Measurements from ENCODE around the gene ERC2.

The ERC2 gene

DNA sequence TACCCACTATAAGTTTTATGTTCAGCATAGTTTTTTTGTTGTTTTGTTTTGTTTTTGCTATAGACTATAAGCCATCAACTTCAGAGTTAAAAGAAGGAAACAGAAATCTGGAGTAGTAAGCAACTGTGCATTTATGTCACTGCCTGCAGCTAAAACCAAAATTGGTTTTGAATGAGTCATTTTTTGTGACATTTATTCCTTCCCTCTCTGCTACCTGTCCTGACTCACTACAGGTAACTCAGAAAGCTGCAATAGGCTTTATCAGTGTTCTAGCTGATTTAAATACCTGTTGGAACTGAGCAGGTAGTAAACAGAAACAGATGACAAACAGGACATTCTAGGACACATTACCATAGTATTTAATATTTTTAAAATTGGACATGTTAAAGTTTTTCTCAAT is 587.9 kb downstream of the ERC2 start:
- Histone ChIP-seq H3K23ac (ENCODE audit: low read length) (no peak overlapping the region), H2AFZ (ENCODE audit: insufficient read depth, low read length, poor library complexity) (no peak overlapping the region), H2BK120ac (ENCODE audit: insufficient read depth, low read length, poor library complexity) (no peak overlapping the region), H3K36me3 (ENCODE audit: control insufficient read depth in 1 of 2, insufficient read depth in 2 of 2, low read length in 2 of 2) (no peaks in the 10 kb centered on the region), H4K8ac (ENCODE audit: low read depth, low read length) (no peak overlapping the region), H3K18ac (ENCODE audit: low read length) (no peak overlapping the region), H3K14ac (ENCODE audit: low read length) (no peak overlapping the region), H3K27ac (ENCODE audit: low read depth, low read length) (no peak overlapping the region), H2BK12ac (ENCODE audit: low read length) (no peak overlapping the region), H3K4ac (ENCODE audit: low read depth, low read length) (no peak overlapping the region), H3K4me2 (ENCODE audit: low read length) (no peak overlapping the region), H4K12ac (ENCODE audit: low read depth, low read length) (no peak overlapping the region), H4K91ac (ENCODE audit: low read depth, low read length) (no peak overlapping the region), H3K4me1 (ENCODE audit: control insufficient read depth in 1 of 2, insufficient read depth in 2 of 2, low read length in 2 of 2) (no peaks in the 10 kb centered on the region), H3K4me3 (ENCODE audit: low read depth, low read length) (no peak overlapping the region), H2BK5ac (ENCODE audit: low read depth, low read length, poor library complexity) (no peak overlapping the region), H3K79me1 (ENCODE audit: low read length) (peaks cover 2% of the 10 kb centered on the region), H3K79me2 (ENCODE audit: control insufficient read depth, insufficient read depth, low read length, poor library complexity) (no peaks in the 10 kb centered on the region), H3K27me3 (ENCODE audit: insufficient read depth, low read length) (no peaks in the 10 kb centered on the region), H2AK5ac (ENCODE audit: low read length) (no peak overlapping the region), H3K9me3 (ENCODE audit: insufficient read depth, low read depth, low read length) (no peaks in the 10 kb centered on the region), H3K9ac (ENCODE audit: low read length) (no peak overlapping the region)
- peak; percentile 40 to 88 for DNase-seq

DNA sequence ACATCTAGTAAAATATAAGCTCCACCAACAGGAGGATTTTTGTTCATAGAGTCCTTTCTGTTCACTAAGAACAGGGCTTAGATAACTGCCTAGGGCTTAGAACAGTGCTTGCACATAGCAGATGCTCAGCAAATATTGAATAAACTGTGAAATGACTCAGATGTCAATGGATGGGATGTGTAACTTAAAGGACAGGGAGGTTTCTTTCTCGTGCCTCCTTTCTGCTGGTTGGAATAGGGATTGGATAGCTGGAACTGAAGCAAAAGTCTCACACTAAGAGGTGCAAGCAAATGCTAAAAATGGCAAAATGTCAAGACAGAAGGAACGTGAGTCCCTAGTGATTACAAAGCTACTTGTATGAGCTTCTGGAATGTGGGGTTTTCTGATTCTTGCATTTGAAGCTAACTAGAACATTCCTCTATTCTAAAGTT is 588.4 kb downstream of the ERC2 start:
- Histone ChIP-seq H3K4me1 (ENCODE audit: control insufficient read depth in 1 of 2, insufficient read depth in 2 of 2, low read length in 2 of 2) (no peaks in the 10 kb centered on the region), H2AK5ac (ENCODE audit: low read length) (no peak overlapping the region), H3K79me2 (ENCODE audit: control insufficient read depth, insufficient read depth, low read length, poor library complexity) (no peaks in the 10 kb centered on the region), H2BK12ac (ENCODE audit: low read length) (no peak overlapping the region), H3K14ac (ENCODE audit: low read length) (no peak overlapping the region), H3K23ac (ENCODE audit: low read length) (no peak overlapping the region), H3K27ac (ENCODE audit: low read depth, low read length) (no peak overlapping the region), H2AFZ (ENCODE audit: insufficient read depth, low read length, poor library complexity) (no peak overlapping the region), H3K9ac (ENCODE audit: low read length) (no peak overlapping the region), H3K9me3 (ENCODE audit: insufficient read depth, low read depth, low read length) (no peaks in the 10 kb centered on the region), H3K4me2 (ENCODE audit: low read length) (no peak overlapping the region), H3K18ac (ENCODE audit: low read length) (no peak overlapping the region), H3K79me1 (ENCODE audit: low read length) (peaks cover under 1% of the 10 kb centered on the region), H3K36me3 (ENCODE audit: control insufficient read depth in 1 of 2, insufficient read depth in 2 of 2, low read length in 2 of 2) (no peaks in the 10 kb centered on the region), H4K91ac (ENCODE audit: low read depth, low read length) (no peak overlapping the region), H4K12ac (ENCODE audit: low read depth, low read length) (no peak overlapping the region), H3K4ac (ENCODE audit: low read depth, low read length) (no peak overlapping the region), H3K4me3 (ENCODE audit: low read depth, low read length) (no peak overlapping the region), H2BK120ac (ENCODE audit: insufficient read depth, low read length, poor library complexity) (no peak overlapping the region), H4K8ac (ENCODE audit: low read depth, low read length) (no peak overlapping the region), H3K27me3 (ENCODE audit: insufficient read depth, low read length) (no peaks in the 10 kb centered on the region), H2BK5ac (ENCODE audit: low read depth, low read length, poor library complexity) (no peak overlapping the region)
- peak in 1 of 2 donors; percentile 59 for DNase-seq
- WGBS (ENCODE audit: extremely low coverage, insufficient coverage, insufficient read length): no CpG with 5 or more reads among the region's 2 CpGs

DNA sequence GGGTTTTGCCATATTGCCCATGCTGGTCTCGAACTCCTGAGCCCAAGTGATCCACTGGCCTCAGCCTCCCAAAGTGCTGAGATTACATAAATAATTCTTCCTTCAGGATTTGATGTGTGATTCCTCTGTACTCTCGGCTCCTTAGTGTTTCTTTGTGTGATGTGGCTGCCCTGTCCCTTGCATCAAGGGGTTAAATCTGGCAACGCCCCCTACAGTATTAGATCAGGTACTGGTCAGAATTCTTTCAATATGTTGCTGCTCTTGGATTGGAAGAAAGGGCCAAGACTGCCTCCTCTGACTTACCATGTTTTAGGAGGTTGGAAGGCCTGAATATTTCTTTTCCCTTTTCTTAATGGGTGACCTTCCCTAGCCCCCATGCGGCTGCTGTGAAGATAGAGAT is 590.6 kb downstream of the ERC2 start:
- no peak overlapping the region for H4K91ac ChIP-seq (ENCODE audit: low read depth, low read length)
- no peak overlapping the region for H2BK120ac ChIP-seq (ENCODE audit: insufficient read depth, low read length, poor library complexity)
- no peaks in the 10 kb centered on the region for H3K4me1 ChIP-seq (ENCODE audit: control insufficient read depth in 1 of 2, insufficient read depth in 2 of 2, low read length in 2 of 2)
- no peak overlapping the region for H3K18ac ChIP-seq (ENCODE audit: low read length)
- H3K79me1 ChIP-seq (ENCODE audit: low read length): no peaks in the 10 kb centered on the region
- no peak overlapping the region for H3K27ac ChIP-seq (ENCODE audit: low read depth, low read length)
- H3K9ac ChIP-seq (ENCODE audit: low read length): no peak overlapping the region
- no peak overlapping the region for H3K14ac ChIP-seq (ENCODE audit: low read length)
- H3K4ac ChIP-seq (ENCODE audit: low read depth, low read length): no peak overlapping the region
- no peaks in the 10 kb centered on the region for H3K9me3 ChIP-seq (ENCODE audit: insufficient read depth, low read depth, low read length)
- WGBS (ENCODE audit: extremely low coverage, insufficient coverage, insufficient read length): no CpG with 5 or more reads among the region's 4 CpGs
- no peaks in the 10 kb centered on the region for H3K36me3 ChIP-seq (ENCODE audit: control insufficient read depth in 1 of 2, insufficient read depth in 2 of 2, low read length in 2 of 2)
- DNase-seq: peak in 1 of 2 donors; percentile 40
- H3K27me3 ChIP-seq (ENCODE audit: insufficient read depth, low read length): no peaks in the 10 kb centered on the region
- no peak overlapping the region for H4K8ac ChIP-seq (ENCODE audit: low read depth, low read length)
- no peak overlapping the region for H2BK12ac ChIP-seq (ENCODE audit: low read length)
- no peak overlapping the region for H2AFZ ChIP-seq (ENCODE audit: insufficient read depth, low read length, poor library complexity)
- H3K4me3 ChIP-seq (ENCODE audit: low read depth, low read length): no peak overlapping the region
- H2AK5ac ChIP-seq (ENCODE audit: low read length): no peak overlapping the region
- H3K4me2 ChIP-seq (ENCODE audit: low read length): no peak overlapping the region
- no peak overlapping the region for H3K23ac ChIP-seq (ENCODE audit: low read length)
- no peaks in the 10 kb centered on the region for H3K79me2 ChIP-seq (ENCODE audit: control insufficient read depth, insufficient read depth, low read length, poor library complexity)
- no peak overlapping the region for H2BK5ac ChIP-seq (ENCODE audit: low read depth, low read length, poor library complexity)
- no peak overlapping the region for H4K12ac ChIP-seq (ENCODE audit: low read depth, low read length)

DNA sequence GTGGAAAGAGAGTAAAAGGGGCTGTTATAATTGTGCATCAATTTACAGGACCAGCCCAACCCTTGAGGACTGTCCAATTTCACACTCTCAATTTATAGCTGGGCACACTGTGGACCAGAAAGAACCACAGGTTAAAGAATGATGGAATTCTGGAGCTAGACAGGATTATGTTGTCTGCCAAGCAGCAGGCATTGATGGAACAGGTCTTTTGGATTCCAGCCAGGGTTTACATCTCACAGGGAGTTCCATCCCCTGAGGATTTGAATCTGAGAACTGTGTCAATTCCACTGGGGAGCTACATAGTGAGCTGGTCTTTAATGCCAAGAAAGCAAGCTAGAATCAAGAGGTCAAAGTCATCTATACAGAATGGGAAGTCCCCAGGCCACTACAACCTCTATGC is 591.7 kb downstream of the ERC2 start:
- Histone ChIP-seq H4K8ac (ENCODE audit: low read depth, low read length) (no peak overlapping the region), H3K14ac (ENCODE audit: low read length) (no peak overlapping the region)

More for the DNA sequence above, 591.7 kb downstream of the ERC2 start:
- Histone ChIP-seq H4K12ac (ENCODE audit: low read depth, low read length) (no peak overlapping the region), H2BK12ac (ENCODE audit: low read length) (no peak overlapping the region), H3K79me1 (ENCODE audit: low read length) (no peaks in the 10 kb centered on the region), H3K9me3 (ENCODE audit: insufficient read depth, low read depth, low read length) (no peaks in the 10 kb centered on the region), H3K4me3 (ENCODE audit: low read depth, low read length) (no peak overlapping the region), H3K79me2 (ENCODE audit: control insufficient read depth, insufficient read depth, low read length, poor library complexity) (no peaks in the 10 kb centered on the region), H3K18ac (ENCODE audit: low read length) (no peak overlapping the region), H4K91ac (ENCODE audit: low read depth, low read length) (no peak overlapping the region), H3K36me3 (ENCODE audit: control insufficient read depth in 1 of 2, insufficient read depth in 2 of 2, low read length in 2 of 2) (no peaks in the 10 kb centered on the region), H2AFZ (ENCODE audit: insufficient read depth, low read length, poor library complexity) (no peak overlapping the region), H2BK5ac (ENCODE audit: low read depth, low read length, poor library complexity) (no peak overlapping the region), H2BK120ac (ENCODE audit: insufficient read depth, low read length, poor library complexity) (no peak overlapping the region), H3K4me1 (ENCODE audit: control insufficient read depth in 1 of 2, insufficient read depth in 2 of 2, low read length in 2 of 2) (no peaks in the 10 kb centered on the region), H3K27me3 (ENCODE audit: insufficient read depth, low read length) (no peaks in the 10 kb centered on the region), H3K4me2 (ENCODE audit: low read length) (no peak overlapping the region), H3K27ac (ENCODE audit: low read depth, low read length) (no peak overlapping the region), H3K9ac (ENCODE audit: low read length) (no peak overlapping the region), H2AK5ac (ENCODE audit: low read length) (no peak overlapping the region), H3K23ac (ENCODE audit: low read length) (no peak overlapping the region), H3K4ac (ENCODE audit: low read depth, low read length) (no peak overlapping the region)
- DNase-seq: no peak
